HFF-Myc (cell line): Measurements from ENCODE around the gene DACH1.
"Not testable (repeated sequence)": the region's sequence is repeated elsewhere in the genome, so short reads cannot be mapped to it uniquely, and the experiment has no call there.

Source experiments
- DNase-seq: peaks from one replicate; pipeline ENCODE4 v3.0.0-alpha.2; 2011; ENCODE audit warnings: low read depth; ENCODE audit errors: extremely low read depth
- H3K4me3 ChIP-seq: replicated peaks from 2 replicates; pipeline ENCODE4 v1.5.1; 2011; ENCODE audit warnings: low read depth, mild to moderate bottlenecking, control low read depth, low read length
- CTCF ChIP-seq: IDR thresholded peaks from 2 replicates; pipeline ENCODE4 v1.5.1; 2012; ENCODE audit warnings: mild to moderate bottlenecking, low read depth, low read length, control low read depth; ENCODE audit errors: missing control alignments

Gene DACH1

GRCh38 chr13:71853725-71854124 lies 13.3 kb downstream of the DACH1 start:
- no peak for DNase-seq
- TF ChIP-seq CTCF = no peak
- no peak overlapping the region for H3K4me3 ChIP-seq

- TF ChIP-seq CTCF = no peak
- DNase-seq = no peak
Measured at GRCh38 chr13:71852736-71853135, 14.3 kb downstream of the DACH1 start.

GRCh38 chr13:71851498-71852409 lies 15.2 kb downstream of the DACH1 start:
- DNase-seq = no peak
- no peak for TF ChIP-seq CTCF

More at GRCh38 chr13:71852736-71853135, 14.3 kb downstream of the DACH1 start:
- H3K4me3 ChIP-seq = no peak overlapping the region

GRCh38 chr13:71842003-71842402 lies 25.0 kb downstream of the DACH1 start:
- no peak for TF ChIP-seq CTCF
- DNase-seq = no peak
- no peak overlapping the region for H3K4me3 ChIP-seq

More at GRCh38 chr13:71851498-71852409, 15.2 kb downstream of the DACH1 start:
- no peak overlapping the region for H3K4me3 ChIP-seq

GRCh38 chr13:71838842-71839241 lies 28.2 kb downstream of the DACH1 start:
- TF ChIP-seq CTCF = no peak
- no peak overlapping the region for H3K4me3 ChIP-seq
- no peak for DNase-seq

- DNase-seq, H3K4me3 ChIP-seq: not testable (repeated sequence)
Measured at GRCh38 chr13:71837582-71837981, 29.4 kb downstream of the DACH1 start.

GRCh38 chr13:71831716-71832115 lies 35.3 kb downstream of the DACH1 start:
- DNase-seq = no peak
- H3K4me3 ChIP-seq = no peak overlapping the region
- TF ChIP-seq CTCF = no peak
